Lower leg skin (tissue), 4 donors: Measurements from ENCODE around the gene LSG1. TPM values are rescaled to one million over a fixed set of nuclear protein-coding genes. Genes with fewer than 3 reads are reported as not detected.
A peak's percentile ranks its signal among the peaks of the same experiment; 100 is the strongest.

Source experiments
- DNase-seq, 2 donors: peaks; one replicate each; pipeline ENCODE4 v3.0.0-alpha.2; 2019; ENCODE audit warnings: low spot score in 2 of 2
- H3K4me3 ChIP-seq: fragments of 200-600 bp; sonication (generic); 2 replicates; pipeline ENCODE4 v1.5.1; 2017; ENCODE audit warnings: mild to moderate bottlenecking, low read depth; ENCODE audit not compliant: poor library complexity, severe bottlenecking
- POLR2A ChIP-seq, 2 donors: fragments of 450-650 bp; IDR thresholded peaks; one replicate each; pipeline ENCODE4 v1.6.1; 2016 to 2017; ENCODE audit warnings: antibody characterized with exemption in 2 of 2, mild to moderate bottlenecking in 1 of 2, moderate library complexity in 1 of 2
- WGBS, 2 donors: methylation state at CpG; one replicate each; pipeline ENCODE4 v1.1.5; 2018; 5-methylcytosine and 5-hydroxymethylcytosine counted together
- intact Hi-C: fragments of 100-400 bp; cut with DNase I; formaldehyde crosslinking; loops from one replicate; pipeline ENCODE4 v1.15.0; 2023; ENCODE audit warnings: low total_unique reads
- total RNA-seq, 4 donors: library from RNA; depleted of rRNA; stranded (reverse); fragments of >200 nt; gene quantifications; one replicate each; pipeline ENCODE4 v1.1.0, GENCODE V29; 2016
- TF ChIP-seq, protein P1 (sequence below), 3 donors: fragments of 450-650 bp; IDR thresholded peaks; one replicate each; pipeline ENCODE4 v1.5.1; 2016; ENCODE audit warnings: antibody characterized with exemption in 3 of 3, mild to moderate bottlenecking in 3 of 3, moderate library complexity in 2 of 3

Gene LSG1
- total RNA-seq, 4 donors from 2014 or later: 31.7 to 45.9 (median 38.9) TPM

- DNase-seq: no peak
- intact Hi-C loops: loop anchor here (5.0 kb wide), 1 partner anchor 576 kb away; no protein-coding TSS in a partner anchor
- peak overlapping the region; percentile 33 for H3K4me3 ChIP-seq
- TF ChIP-seq, protein P1, sequence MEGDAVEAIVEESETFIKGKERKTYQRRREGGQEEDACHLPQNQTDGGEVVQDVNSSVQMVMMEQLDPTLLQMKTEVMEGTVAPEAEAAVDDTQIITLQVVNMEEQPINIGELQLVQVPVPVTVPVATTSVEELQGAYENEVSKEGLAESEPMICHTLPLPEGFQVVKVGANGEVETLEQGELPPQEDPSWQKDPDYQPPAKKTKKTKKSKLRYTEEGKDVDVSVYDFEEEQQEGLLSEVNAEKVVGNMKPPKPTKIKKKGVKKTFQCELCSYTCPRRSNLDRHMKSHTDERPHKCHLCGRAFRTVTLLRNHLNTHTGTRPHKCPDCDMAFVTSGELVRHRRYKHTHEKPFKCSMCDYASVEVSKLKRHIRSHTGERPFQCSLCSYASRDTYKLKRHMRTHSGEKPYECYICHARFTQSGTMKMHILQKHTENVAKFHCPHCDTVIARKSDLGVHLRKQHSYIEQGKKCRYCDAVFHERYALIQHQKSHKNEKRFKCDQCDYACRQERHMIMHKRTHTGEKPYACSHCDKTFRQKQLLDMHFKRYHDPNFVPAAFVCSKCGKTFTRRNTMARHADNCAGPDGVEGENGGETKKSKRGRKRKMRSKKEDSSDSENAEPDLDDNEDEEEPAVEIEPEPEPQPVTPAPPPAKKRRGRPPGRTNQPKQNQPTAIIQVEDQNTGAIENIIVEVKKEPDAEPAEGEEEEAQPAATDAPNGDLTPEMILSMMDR (IDR thresholded peaks at IDR 0.05): no peak
- no peak for TF ChIP-seq POLR2A (IDR thresholded peaks at IDR 0.05)
- 0% methylated on average over 28 to 29 of the region's 29 CpGs for WGBS, 2 donors
These were observed 14.4 kb upstream of the LSG1 start for GRCh38 chr3:194686414-194686815.

- intact Hi-C loops: loop anchor here (5.0 kb wide), 1 partner anchor 576 kb away; no protein-coding TSS in a partner anchor
- peak in 1 of 2 donors; percentile 97 for TF ChIP-seq POLR2A (IDR thresholded peaks at IDR 0.05)
- TF ChIP-seq, protein P1 (IDR thresholded peaks at IDR 0.05): no peak
- peak within 1 kb of the TSS; percentile 33 for H3K4me3 ChIP-seq
- DNase-seq: peak; percentile 92 to 99
- 0% methylated on average over 38 to 42 of the region's 70 CpGs for WGBS, 2 donors
These were observed 13.9 kb upstream of the LSG1 start, which contains the start of gene FAM43A for GRCh38 chr3:194685718-194686413. FAM43A (plus strand) TSS chr3:194685883; CDS start chr3:194686827, 944 bp downstream.

DNA sequence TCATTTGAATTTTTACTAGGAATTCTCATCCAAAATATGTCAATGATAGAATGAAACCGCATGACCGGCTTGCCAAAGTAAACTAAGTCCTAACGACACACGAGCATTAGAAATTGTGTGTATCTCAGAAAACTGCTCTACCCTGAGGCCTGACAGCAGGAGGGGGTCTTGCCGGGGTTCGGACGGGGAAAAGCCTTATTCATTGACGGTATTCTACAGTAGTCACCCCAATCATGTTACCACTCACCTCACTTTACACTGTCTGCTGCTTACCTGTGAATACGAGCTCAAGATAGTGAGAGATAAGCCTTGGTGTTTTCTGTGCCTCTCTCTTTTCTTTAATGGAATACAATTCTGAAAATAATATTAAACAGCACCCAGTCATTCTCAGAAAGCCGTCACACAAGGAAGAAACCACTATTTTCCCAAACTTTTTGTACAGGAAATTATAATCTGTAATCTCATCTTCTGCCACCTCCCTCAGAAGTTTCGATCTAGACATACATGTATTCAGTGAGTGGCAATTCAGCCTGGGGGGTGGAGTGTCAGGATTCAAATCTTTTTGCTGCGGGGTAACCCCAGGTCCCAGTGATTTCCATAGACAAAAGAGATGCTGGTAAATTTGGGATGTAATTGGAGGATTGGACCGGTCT, 13.2 kb upstream of the LSG1 start:
- DNase-seq: peak in 1 of 2 donors; percentile 58
- TF ChIP-seq, protein P1 (IDR thresholded peaks at IDR 0.05): no peak
- no peak for TF ChIP-seq POLR2A (IDR thresholded peaks at IDR 0.05)
- no peak overlapping the region for H3K4me3 ChIP-seq
- intact Hi-C loops: loop anchor here (5.0 kb wide), 1 partner anchor 577 kb away; no protein-coding TSS in a partner anchor
- WGBS, 2 donors: 49 to 51% methylated on average over 13 of the region's 13 CpGs

GRCh38 chr3:194683380-194683779, 11.4 kb upstream of the LSG1 start:
- DNase-seq: no peak
- TF ChIP-seq, protein P1 (IDR thresholded peaks at IDR 0.05): no peak
- no peak for TF ChIP-seq POLR2A (IDR thresholded peaks at IDR 0.05)
- intact Hi-C loops: loop anchor here (5.0 kb wide), 1 partner anchor 424 kb away; no protein-coding TSS in a partner anchor
- WGBS, 2 donors: 75 to 82% methylated on average over 2 of the region's 2 CpGs
- no peak overlapping the region for H3K4me3 ChIP-seq

GRCh38 chr3:194682694-194683310, 10.8 kb upstream of the LSG1 start:
- TF ChIP-seq, protein P1 (IDR thresholded peaks at IDR 0.05): peak in 1 of 3 donors; percentile 92
- TF ChIP-seq POLR2A (IDR thresholded peaks at IDR 0.05): no peak
- H3K4me3 ChIP-seq: no peak overlapping the region
- peak; percentile 77 to 94 for DNase-seq
- intact Hi-C loops: loop anchor here (5.0 kb wide), 1 partner anchor 424 kb away; no protein-coding TSS in a partner anchor
- 10 to 24% methylated on average over 8 to 14 of the region's 14 CpGs for WGBS, 2 donors
